ENCODE data around the gene WDR89.

The WDR89 gene

GRCh38 chr14:63604626-63605025 is 37.0 kb downstream of the WDR89 start:
- no peak for DNase-seq
- WGBS (ENCODE audit: extremely low coverage, insufficient coverage, low lambda C conversion rate) = no CpG with 5 or more reads among the region's 5 CpGs
- H3K79me2 ChIP-seq (ENCODE audit: control insufficient read depth, insufficient read depth, low read length) = peaks cover 2% of the 10 kb centered on the region
- H3K27me3 ChIP-seq (ENCODE audit: insufficient read depth, low read length, poor library complexity) = no peaks in the 10 kb centered on the region
- H2BK120ac ChIP-seq (ENCODE audit: low read depth, low read length) = no peak overlapping the region
- H3K23ac ChIP-seq (ENCODE audit: low read length) = no peak overlapping the region
- H2BK15ac ChIP-seq (replicated peaks; ENCODE audit: low read depth) = no peak overlapping the region
- no peak overlapping the region for H4K8ac ChIP-seq (ENCODE audit: low read depth, low read length)
- no peak overlapping the region for H3K4me3 ChIP-seq (ENCODE audit: low read length)
- no peak overlapping the region for H3K56ac ChIP-seq (ENCODE audit: low read length)
- peaks cover 2% of the 10 kb centered on the region for H3K79me1 ChIP-seq (ENCODE audit: low read length)
- H3K9ac ChIP-seq (ENCODE audit: low read length) = no peak overlapping the region
- no peak overlapping the region for H3K18ac ChIP-seq (ENCODE audit: low read length)
- no peaks in the 10 kb centered on the region for H3K4me1 ChIP-seq (ENCODE audit: control insufficient read depth, low read depth, low read length)
- no peak overlapping the region for H2BK5ac ChIP-seq (ENCODE audit: low read length)
- no peak overlapping the region for H4K5ac ChIP-seq (ENCODE audit: low read length)
- H3K36me3 ChIP-seq (ENCODE audit: control insufficient read depth, insufficient read depth, low read length) = no peaks in the 10 kb centered on the region
- no peak overlapping the region for H3K4ac ChIP-seq (ENCODE audit: low read depth, low read length)
- no peak overlapping the region for H3K27ac ChIP-seq (ENCODE audit: low read depth, low read length)
- H2AK5ac ChIP-seq (ENCODE audit: low read length) = no peak overlapping the region
- H3K4me2 ChIP-seq (ENCODE audit: low read length) = no peak overlapping the region

- peaks cover 2% of the 10 kb centered on the region for H3K79me1 ChIP-seq (ENCODE audit: low read length)
- no peak overlapping the region for H2BK15ac ChIP-seq (replicated peaks; ENCODE audit: low read depth)
- H2BK120ac ChIP-seq (ENCODE audit: low read depth, low read length) = no peak overlapping the region
- H3K4ac ChIP-seq (ENCODE audit: low read depth, low read length) = no peak overlapping the region
- H4K8ac ChIP-seq (ENCODE audit: low read depth, low read length) = no peak overlapping the region
- no peak overlapping the region for H2BK5ac ChIP-seq (ENCODE audit: low read length)
- no peak overlapping the region for H3K56ac ChIP-seq (ENCODE audit: low read length)
- H3K4me3 ChIP-seq (ENCODE audit: low read length) = no peak overlapping the region
- H3K18ac ChIP-seq (ENCODE audit: low read length) = no peak overlapping the region
- H3K36me3 ChIP-seq (ENCODE audit: control insufficient read depth, insufficient read depth, low read length) = peaks cover 5% of the 10 kb centered on the region
- H3K4me1 ChIP-seq (ENCODE audit: control insufficient read depth, low read depth, low read length) = no peaks in the 10 kb centered on the region
- H3K4me2 ChIP-seq (ENCODE audit: low read length) = no peak overlapping the region
- H3K9ac ChIP-seq (ENCODE audit: low read length) = no peak overlapping the region
- DNase-seq = no peak
- peaks cover 2% of the 10 kb centered on the region for H3K79me2 ChIP-seq (ENCODE audit: control insufficient read depth, insufficient read depth, low read length)
- H4K5ac ChIP-seq (ENCODE audit: low read length) = no peak overlapping the region
- no peak overlapping the region for H3K27ac ChIP-seq (ENCODE audit: low read depth, low read length)
- no CpG with 5 or more reads among the region's 5 CpGs for WGBS (ENCODE audit: extremely low coverage, insufficient coverage, low lambda C conversion rate)
- H3K23ac ChIP-seq (ENCODE audit: low read length) = no peak overlapping the region
- no peaks in the 10 kb centered on the region for H3K27me3 ChIP-seq (ENCODE audit: insufficient read depth, low read length, poor library complexity)
- no peak overlapping the region for H2AK5ac ChIP-seq (ENCODE audit: low read length)
Observed at GRCh38 chr14:63603749-63604277, 37.9 kb downstream of the WDR89 start.

GRCh38 chr14:63598807-63599206 is 42.9 kb downstream of the WDR89 start:
- H3K4me1 ChIP-seq (ENCODE audit: control insufficient read depth, low read depth, low read length) = no peaks in the 10 kb centered on the region
- no peak overlapping the region for H3K9ac ChIP-seq (ENCODE audit: low read length)
- peaks cover 6% of the 10 kb centered on the region for H3K36me3 ChIP-seq (ENCODE audit: control insufficient read depth, insufficient read depth, low read length)
- H3K56ac ChIP-seq (ENCODE audit: low read length) = no peak overlapping the region
- no peak overlapping the region for H3K4me2 ChIP-seq (ENCODE audit: low read length)
- H2AK5ac ChIP-seq (ENCODE audit: low read length) = no peak overlapping the region
- H3K18ac ChIP-seq (ENCODE audit: low read length) = no peak overlapping the region
- no peak for DNase-seq
- H3K4me3 ChIP-seq (ENCODE audit: low read length) = no peak overlapping the region
- H4K5ac ChIP-seq (ENCODE audit: low read length) = no peak overlapping the region
- no peak overlapping the region for H2BK15ac ChIP-seq (replicated peaks; ENCODE audit: low read depth)
- no CpG with 5 or more reads among the region's 4 CpGs for WGBS (ENCODE audit: extremely low coverage, insufficient coverage, low lambda C conversion rate)
- H2BK120ac ChIP-seq (ENCODE audit: low read depth, low read length) = no peak overlapping the region
- H3K79me2 ChIP-seq (ENCODE audit: control insufficient read depth, insufficient read depth, low read length) = peaks cover 2% of the 10 kb centered on the region
- H3K27ac ChIP-seq (ENCODE audit: low read depth, low read length) = no peak overlapping the region
- H3K27me3 ChIP-seq (ENCODE audit: insufficient read depth, low read length, poor library complexity) = no peaks in the 10 kb centered on the region
- no peak overlapping the region for H2BK5ac ChIP-seq (ENCODE audit: low read length)
- no peak overlapping the region for H4K8ac ChIP-seq (ENCODE audit: low read depth, low read length)
- H3K23ac ChIP-seq (ENCODE audit: low read length) = no peak overlapping the region
- H3K79me1 ChIP-seq (ENCODE audit: low read length) = peaks cover 2% of the 10 kb centered on the region
- no peak overlapping the region for H3K4ac ChIP-seq (ENCODE audit: low read depth, low read length)

- H3K36me3 ChIP-seq (ENCODE audit: control insufficient read depth, insufficient read depth, low read length) = peaks cover 6% of the 10 kb centered on the region
- no peaks in the 10 kb centered on the region for H3K4me1 ChIP-seq (ENCODE audit: control insufficient read depth, low read depth, low read length)
- no peak overlapping the region for H3K27ac ChIP-seq (ENCODE audit: low read depth, low read length)
- H3K23ac ChIP-seq (ENCODE audit: low read length) = no peak overlapping the region
- H3K18ac ChIP-seq (ENCODE audit: low read length) = no peak overlapping the region
- no peak overlapping the region for H4K5ac ChIP-seq (ENCODE audit: low read length)
- H3K27me3 ChIP-seq (ENCODE audit: insufficient read depth, low read length, poor library complexity) = no peaks in the 10 kb centered on the region
- no peak for DNase-seq
- no peak overlapping the region for H2BK15ac ChIP-seq (replicated peaks; ENCODE audit: low read depth)
- no peak overlapping the region for H3K56ac ChIP-seq (ENCODE audit: low read length)
- no peak overlapping the region for H3K4me2 ChIP-seq (ENCODE audit: low read length)
- no peak overlapping the region for H2AK5ac ChIP-seq (ENCODE audit: low read length)
- no peaks in the 10 kb centered on the region for H3K79me1 ChIP-seq (ENCODE audit: low read length)
- no peak overlapping the region for H2BK5ac ChIP-seq (ENCODE audit: low read length)
- no peak overlapping the region for H3K4ac ChIP-seq (ENCODE audit: low read depth, low read length)
- WGBS (ENCODE audit: extremely low coverage, insufficient coverage, low lambda C conversion rate) = no CpG with 5 or more reads among the region's 4 CpGs
- no peaks in the 10 kb centered on the region for H3K79me2 ChIP-seq (ENCODE audit: control insufficient read depth, insufficient read depth, low read length)
- no peak overlapping the region for H3K9ac ChIP-seq (ENCODE audit: low read length)
- H3K4me3 ChIP-seq (ENCODE audit: low read length) = no peak overlapping the region
- H2BK120ac ChIP-seq (ENCODE audit: low read depth, low read length) = no peak overlapping the region
- H4K8ac ChIP-seq (ENCODE audit: low read depth, low read length) = no peak overlapping the region
Observed at GRCh38 chr14:63596998-63597658, 44.5 kb downstream of the WDR89 start.

- no peak overlapping the region for H3K9ac ChIP-seq (ENCODE audit: low read length)
- no peak overlapping the region for H4K5ac ChIP-seq (ENCODE audit: low read length)
- H3K4me2 ChIP-seq (ENCODE audit: low read length) = no peak overlapping the region
- H3K79me1 ChIP-seq (ENCODE audit: low read length) = no peaks in the 10 kb centered on the region
- H3K27me3 ChIP-seq (ENCODE audit: insufficient read depth, low read length, poor library complexity) = no peaks in the 10 kb centered on the region
- no peak overlapping the region for H3K18ac ChIP-seq (ENCODE audit: low read length)
- no peak overlapping the region for H2BK5ac ChIP-seq (ENCODE audit: low read length)
- no peak overlapping the region for H4K8ac ChIP-seq (ENCODE audit: low read depth, low read length)
- DNase-seq = no peak
- no peak overlapping the region for H3K27ac ChIP-seq (ENCODE audit: low read depth, low read length)
- H3K4ac ChIP-seq (ENCODE audit: low read depth, low read length) = no peak overlapping the region
- H3K79me2 ChIP-seq (ENCODE audit: control insufficient read depth, insufficient read depth, low read length) = no peaks in the 10 kb centered on the region
- no peak overlapping the region for H2AK5ac ChIP-seq (ENCODE audit: low read length)
- WGBS (ENCODE audit: extremely low coverage, insufficient coverage, low lambda C conversion rate) = no CpG with 5 or more reads among the region's 53 CpGs
- no peak overlapping the region for H2BK120ac ChIP-seq (ENCODE audit: low read depth, low read length)
- no peak overlapping the region for H2BK15ac ChIP-seq (replicated peaks; ENCODE audit: low read depth)
- H3K23ac ChIP-seq (ENCODE audit: low read length) = no peak overlapping the region
- no peaks in the 10 kb centered on the region for H3K4me1 ChIP-seq (ENCODE audit: control insufficient read depth, low read depth, low read length)
- H3K36me3 ChIP-seq (ENCODE audit: control insufficient read depth, insufficient read depth, low read length) = peaks cover 6% of the 10 kb centered on the region
- H3K4me3 ChIP-seq (ENCODE audit: low read length) = no peak overlapping the region
- H3K56ac ChIP-seq (ENCODE audit: low read length) = no peak overlapping the region
Observed at GRCh38 chr14:63594455-63595372, 47.0 kb downstream of the WDR89 start.
